Transverse colon (tissue), 4 donors: ENCODE measurements around the gene THPO.

Source experiments
- POLR2A ChIP-seq: fragments of 450-650 bp; IDR thresholded peaks from one replicate; pipeline ENCODE4 v1.6.1; 2016; ENCODE audit warnings: antibody characterized with exemption, mild to moderate bottlenecking, moderate library complexity
- POLR2AphosphoS5 ChIP-seq, 3 donors: sonication (generic); formaldehyde crosslinking; IDR thresholded peaks; one replicate each; pipeline ENCODE4 v1.6.1; 2016; ENCODE audit warnings: antibody characterized with exemption in 3 of 3
- TF ChIP-seq, protein P1 (sequence below), 5 experiments: fragments of 200-600 bp in 3 of 5; fragments of 450-650 bp in 2 of 5; sonication (generic) in 3 of 5; IDR thresholded peaks; 1 replicate in 2 of 5; 2 replicates in 3 of 5; pipeline ENCODE4 v1.5.1; 2016 to 2017; ENCODE audit warnings: antibody characterized with exemption in 5 of 5, inconsistent platforms in 3 of 5, mild to moderate bottlenecking in 2 of 5, moderate library complexity in 1 of 5

DNA sequence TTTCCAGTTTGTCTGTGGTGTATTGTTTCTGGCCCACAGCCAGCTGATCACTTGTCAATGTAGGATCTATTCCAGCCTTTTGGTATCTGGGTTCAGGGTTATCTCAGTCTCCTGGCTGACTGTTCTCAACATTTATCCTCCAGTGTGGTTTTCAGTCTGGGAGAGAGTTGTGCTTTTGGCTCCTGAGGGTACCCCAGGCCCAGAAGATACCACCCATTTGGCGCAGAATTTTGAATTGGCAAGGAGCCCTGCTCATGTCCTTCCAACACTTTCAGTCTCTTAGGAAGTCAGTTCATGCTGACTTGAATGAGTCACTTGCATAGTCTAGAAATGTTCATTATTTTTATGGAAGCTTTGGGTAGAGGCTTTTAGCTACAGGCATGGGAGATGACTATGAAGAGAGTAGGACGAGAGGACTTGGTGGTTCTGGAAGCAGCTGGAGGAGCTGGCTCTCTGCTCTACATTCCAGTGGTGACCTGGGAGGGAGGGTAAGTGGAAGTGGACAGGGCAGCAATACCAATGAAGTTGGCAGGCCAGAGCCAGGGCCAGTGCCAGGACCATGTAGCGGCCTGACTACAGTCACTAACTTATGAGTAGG is 9.3 kb downstream of the THPO start:
- TF ChIP-seq, protein P1, sequence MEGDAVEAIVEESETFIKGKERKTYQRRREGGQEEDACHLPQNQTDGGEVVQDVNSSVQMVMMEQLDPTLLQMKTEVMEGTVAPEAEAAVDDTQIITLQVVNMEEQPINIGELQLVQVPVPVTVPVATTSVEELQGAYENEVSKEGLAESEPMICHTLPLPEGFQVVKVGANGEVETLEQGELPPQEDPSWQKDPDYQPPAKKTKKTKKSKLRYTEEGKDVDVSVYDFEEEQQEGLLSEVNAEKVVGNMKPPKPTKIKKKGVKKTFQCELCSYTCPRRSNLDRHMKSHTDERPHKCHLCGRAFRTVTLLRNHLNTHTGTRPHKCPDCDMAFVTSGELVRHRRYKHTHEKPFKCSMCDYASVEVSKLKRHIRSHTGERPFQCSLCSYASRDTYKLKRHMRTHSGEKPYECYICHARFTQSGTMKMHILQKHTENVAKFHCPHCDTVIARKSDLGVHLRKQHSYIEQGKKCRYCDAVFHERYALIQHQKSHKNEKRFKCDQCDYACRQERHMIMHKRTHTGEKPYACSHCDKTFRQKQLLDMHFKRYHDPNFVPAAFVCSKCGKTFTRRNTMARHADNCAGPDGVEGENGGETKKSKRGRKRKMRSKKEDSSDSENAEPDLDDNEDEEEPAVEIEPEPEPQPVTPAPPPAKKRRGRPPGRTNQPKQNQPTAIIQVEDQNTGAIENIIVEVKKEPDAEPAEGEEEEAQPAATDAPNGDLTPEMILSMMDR (IDR thresholded peaks at IDR 0.05), result no peak
- TF ChIP-seq POLR2A (no peak), POLR2AphosphoS5 (IDR thresholded peaks at IDR 0.05) (no peak)
